ENCODE results near the gene LRRC15.

The LRRC15 gene

DNA sequence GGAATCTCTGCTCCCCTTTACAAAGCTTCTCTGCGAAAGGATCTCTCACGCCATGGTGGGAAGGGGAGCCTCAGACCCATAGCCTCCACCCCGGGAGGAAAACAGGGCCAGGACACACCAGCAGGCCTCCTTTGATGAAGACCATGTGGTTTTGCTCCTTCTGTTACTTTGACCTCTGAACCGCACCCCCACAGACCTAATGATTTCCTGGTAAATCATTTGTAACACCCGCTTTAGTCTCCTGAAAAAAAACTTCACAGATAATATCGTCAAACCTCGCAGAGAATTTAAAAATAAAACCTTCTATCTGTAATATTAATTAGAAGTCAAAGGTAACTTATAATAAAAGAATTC, 36.7 kb downstream of the LRRC15 start:
- no peak for DNase-seq (ENCODE audit: low spot score)

DNA sequence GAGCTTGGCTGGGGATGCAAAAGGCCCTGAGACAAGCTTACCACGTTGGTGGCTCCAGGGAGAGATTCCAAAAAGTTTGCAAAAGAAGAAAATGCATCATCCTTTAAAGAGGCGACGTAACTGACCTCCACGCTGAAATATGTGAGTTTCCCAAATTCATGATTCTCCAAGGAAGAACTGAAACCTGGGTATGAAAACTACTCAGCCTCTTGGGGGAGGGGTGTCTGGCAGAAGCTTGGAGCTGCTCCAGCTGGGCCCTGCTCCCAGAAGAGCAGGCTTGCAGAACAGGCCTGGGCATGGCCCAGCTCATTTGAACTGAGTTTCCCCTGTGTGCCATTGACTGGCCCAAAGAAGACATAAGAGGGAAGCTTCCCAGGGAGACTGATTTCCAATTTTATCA, 39.0 kb downstream of the LRRC15 start:
- peak; percentile 69 for DNase-seq (ENCODE audit: low spot score)

DNA sequence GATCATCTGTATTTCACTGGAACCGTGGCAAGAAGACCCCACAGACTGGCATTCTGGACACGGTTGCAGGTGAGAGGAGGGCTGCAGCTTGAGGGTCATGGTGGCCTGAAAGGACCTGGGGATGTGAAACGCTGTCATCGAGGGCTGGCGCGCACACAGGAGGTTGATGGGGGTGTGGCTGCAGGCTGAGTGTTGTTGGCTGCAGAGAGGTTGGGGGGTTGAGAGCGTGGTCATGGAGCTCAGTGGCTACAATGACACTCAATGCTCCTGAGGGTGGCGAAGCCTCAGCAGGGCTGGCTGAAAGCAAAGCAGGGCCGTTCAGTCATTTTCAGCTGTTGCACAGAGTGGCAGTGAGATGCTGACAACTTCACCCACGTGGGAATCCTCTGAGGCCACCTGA, 39.4 kb downstream of the LRRC15 start:
- DNase-seq (ENCODE audit: low spot score): no peak

DNA sequence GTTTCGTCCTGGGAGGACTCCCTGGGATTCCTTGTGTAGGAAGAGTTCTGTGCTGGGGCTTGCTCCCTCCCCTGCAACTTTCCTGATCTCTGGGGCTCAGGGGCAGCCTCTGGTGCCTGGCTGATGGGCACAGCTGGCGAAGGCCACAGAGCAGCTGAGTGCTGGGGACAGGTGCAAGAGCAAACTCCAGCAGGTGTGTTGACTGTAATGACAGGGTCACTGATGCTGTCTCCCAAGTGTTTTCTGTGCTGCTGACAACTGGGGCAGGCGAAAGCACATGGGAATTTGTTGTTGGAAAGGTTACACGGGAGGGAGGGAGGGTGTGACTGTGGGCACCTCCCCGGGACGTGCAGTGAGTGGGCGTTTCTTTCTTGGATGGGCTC, 40.0 kb downstream of the LRRC15 start:
- no peak for DNase-seq (ENCODE audit: low spot score)

DNA sequence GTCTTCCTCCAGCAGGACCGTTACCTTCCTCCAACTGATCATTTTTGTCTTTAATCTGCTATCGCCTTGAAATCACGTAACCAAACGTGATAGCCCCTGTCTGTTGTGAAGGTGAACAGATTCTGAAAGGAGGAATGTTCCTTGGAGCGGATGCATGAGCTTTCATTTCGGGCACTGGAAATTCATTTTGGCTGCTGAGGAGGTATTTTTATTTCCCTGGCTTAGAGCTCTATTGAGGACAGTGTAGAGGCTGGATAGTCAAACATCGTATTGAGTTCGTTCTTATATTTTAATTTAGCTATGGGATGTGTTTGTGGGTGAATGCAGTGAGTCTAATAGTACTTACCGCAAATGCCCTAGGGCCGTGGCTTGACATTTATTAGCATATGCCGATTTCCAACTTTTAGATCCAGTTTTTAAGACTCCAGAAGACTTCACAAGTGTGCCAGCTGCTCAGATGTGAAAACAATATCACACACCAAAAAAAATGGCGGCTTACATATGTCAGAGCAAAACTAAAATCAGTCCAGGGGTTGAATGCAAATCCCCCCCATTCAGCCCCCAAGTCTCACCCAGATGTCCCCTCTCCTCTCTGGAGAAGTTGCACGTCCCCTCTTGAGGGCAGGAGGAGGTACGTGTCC, 40.5 kb downstream of the LRRC15 start:
- DNase-seq (ENCODE audit: low spot score): no peak

DNA sequence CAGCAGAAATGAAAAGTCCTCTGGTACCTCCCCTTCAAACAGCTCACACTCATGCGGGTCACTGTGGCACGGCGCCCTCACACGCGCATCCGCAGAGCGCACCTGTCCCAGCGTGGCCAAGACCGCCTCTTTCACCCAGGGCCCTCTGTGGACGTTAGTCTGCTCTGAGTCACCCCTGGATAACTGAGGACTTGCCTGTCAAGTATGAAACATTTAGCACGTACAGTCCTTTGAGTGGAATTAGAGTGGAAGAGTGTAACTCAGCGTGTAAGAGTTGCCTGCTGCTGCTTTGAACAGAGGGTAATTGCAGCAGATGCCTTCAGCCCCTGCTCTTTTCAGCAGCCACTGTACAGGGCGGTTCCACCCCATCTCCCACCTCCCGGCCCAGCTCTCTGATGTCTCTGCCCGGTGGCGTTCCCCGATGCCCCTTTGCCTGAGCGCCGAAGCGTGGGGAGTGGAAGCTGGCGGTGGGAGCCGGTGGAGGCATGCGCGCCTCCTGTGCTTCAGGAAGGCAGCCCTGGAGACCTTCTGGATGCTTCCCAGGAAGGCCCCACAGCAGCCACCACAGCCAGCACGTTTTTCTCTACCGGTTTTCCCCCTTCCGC, 41.4 kb downstream of the LRRC15 start:
- DNase-seq (ENCODE audit: low spot score): no peak

DNA sequence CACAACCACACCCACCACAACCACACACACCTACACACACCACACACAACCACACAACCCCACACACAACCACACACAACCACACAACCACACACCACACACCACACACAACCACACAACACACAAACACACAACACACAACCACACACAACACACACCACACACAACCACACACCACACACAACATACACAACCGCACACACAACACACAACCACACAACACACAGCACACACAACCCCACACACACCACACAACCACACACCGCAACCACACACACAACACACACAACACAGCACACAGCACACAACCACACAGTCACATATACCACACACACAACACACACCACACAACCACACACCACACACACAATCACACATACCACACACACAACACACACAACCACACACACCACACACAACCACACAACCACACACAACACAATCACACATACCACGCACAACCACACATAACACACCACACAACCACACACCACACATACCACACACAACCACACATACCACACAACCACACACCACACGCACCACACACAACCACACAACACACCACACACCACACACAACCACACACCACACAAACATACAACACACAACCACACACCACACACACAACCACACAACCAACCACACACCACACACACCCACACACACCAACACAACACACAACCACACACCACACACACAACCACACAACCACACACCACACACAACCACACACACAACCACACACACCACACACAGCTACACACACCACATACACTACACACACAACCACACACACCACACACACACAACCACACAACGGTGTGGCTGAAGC, 42.1 kb downstream of the LRRC15 start:
- no peak for DNase-seq (ENCODE audit: low spot score)

DNA sequence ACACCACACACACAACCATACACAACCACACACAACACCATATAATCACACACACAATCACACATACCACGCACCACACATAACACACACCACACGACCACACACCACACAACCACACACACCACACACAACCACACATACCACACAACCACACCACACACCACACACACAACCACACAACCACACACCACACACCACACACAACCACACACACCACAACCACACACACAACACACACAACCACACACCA, 42.6 kb downstream of the LRRC15 start:
- DNase-seq (ENCODE audit: low spot score): no peak

DNA sequence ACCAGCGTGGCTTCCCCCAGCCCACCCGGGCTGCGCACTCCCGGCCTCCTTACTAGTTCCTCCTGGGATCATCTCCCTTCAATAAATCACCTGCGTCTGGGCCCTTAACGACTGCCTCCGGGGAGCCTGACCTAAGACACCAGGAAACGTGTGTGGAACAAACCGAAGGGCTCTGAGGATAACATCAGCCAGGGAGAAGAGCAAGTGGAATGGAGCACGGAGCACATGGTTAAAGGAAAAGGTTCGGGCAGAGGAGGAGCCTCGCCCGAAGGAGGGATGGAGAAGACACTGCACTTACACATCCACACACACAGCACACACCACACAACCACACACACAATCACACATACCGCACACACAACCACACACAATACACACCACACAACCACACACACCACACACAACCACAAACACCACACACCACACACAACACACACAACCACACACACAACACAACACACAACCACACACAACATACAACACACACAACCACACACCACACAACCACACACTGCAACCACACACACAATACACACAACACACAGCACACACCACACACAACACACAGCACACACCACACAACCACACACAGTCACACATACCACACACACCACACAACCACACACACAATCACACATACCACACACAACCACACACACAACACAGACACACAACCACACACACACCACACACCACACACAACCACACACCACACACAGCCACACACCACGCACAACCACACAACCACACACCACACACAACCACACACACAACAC, 43.2 kb downstream of the LRRC15 start:
- DNase-seq (ENCODE audit: low spot score): no peak

DNA sequence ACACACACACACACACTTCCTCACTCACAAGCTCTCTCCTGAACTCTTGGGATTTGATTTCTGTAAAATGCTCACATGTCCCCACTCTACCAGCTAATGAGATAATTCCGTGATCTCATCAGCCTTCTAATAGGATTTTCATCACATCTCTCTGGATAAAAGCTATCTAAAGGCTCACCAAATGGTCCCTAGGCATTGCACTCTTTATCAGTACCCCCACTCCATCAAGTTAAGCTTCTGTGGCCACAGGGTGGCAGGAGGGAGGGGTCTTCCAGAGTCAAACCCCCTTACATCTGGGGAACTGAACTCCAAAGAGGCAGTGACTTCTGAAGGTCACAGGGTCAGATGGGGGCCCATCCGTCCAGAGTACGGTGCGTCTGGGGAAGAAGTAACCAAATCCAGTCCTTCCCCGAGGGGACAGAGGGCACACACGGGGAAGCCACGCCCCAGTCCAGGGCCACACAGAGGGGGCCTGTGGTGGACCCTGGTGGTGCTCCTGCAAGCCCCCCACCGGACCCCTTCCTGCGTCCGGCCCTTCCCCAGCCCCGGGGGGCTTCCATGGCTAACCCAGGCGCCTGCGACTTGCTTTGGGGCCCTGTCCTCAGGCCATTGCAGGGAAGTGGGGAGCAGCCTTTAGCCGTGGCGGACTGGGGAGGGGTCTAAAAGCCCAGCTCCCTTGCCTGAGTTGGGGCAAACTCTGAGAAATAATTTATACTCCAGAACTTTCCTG, 44.0 kb downstream of the LRRC15 start:
- DNase-seq (ENCODE audit: low spot score): no peak

DNA sequence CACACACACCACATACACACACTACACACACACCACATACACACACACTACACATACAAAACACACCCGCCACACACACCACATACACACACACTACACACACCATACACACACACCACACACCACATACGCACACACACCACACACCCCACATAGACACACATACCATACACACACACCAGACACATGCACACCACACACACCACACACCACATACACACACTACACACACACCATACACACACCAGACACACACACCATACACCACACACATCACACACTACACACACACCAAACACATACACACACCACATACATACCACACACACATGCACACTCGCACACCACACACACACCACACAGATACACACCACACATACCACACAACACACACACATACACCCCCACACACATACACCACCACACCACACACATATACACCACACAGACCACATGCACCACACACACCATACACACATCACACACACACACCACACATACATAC, 44.7 kb downstream of the LRRC15 start:
- DNase-seq (ENCODE audit: low spot score): no peak

DNA sequence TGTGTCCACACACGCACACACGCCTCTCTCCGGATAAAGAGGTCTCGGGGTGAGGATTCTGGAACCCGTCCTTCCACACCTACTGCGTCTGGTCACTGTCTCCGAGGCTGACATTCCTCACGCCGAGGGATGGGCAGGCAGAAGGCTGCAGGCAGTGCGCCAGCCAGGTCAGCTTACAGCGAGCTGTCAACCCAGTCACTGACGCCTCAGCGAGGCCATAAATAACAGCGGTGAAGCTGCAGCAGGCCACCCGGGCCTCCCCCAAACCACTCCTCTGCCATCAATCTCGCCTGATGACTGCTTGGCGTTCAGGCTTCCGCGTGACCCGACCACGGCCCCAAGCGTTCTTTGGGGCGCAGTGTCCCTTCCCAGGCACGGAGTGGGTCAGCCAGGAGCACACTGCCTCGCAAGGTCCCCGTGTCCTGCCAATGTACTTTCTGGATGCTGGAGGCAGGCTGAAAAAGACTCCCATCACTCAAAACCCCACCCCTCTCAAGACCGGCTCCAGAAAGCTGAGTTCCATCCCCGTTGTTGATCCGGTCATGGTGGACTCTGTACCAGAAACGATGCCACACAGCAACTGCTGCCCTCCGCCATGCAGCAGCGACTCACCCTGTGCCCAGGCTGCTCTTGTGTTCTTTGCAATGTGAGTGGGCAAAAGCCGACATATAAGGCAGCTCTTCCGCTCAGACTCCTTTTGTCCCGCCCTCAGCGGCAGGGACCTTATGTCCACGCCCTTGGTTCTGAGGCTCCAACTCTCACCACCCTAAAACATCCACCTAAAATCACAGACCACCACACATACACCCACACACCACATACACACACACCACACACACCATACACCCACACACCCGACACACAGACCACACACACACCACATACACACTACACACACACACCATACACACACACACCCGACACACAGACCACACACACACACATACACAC, 45.5 kb downstream of the LRRC15 start:
- DNase-seq (ENCODE audit: low spot score): no peak

DNA sequence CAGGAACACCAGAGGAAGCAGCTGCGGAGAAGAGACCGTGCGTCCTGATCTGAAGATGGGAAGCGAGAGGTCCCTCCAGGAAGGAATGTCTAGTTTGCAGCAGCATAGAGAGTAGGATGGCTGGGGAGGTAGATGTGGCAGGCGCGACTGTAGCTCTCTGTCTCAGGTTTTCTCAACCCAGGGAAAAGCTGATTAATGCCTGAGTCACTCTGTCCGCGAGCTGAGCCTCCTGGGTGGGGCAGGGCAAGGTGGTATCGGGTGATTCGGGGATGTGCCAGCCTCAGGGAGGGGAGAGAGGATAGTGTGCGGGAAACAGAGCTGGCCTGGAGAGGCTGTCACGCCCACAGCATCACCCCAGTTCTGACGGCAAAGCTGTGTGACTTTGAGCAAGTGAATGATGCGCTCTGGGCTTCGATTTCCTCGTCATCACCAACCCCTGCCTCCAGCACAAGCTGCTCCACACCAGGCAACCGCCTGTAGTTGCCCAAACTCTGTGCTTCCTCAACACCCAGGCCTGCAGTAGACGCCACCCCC, 46.8 kb downstream of the LRRC15 start:
- no peak for DNase-seq (ENCODE audit: low spot score)

DNA sequence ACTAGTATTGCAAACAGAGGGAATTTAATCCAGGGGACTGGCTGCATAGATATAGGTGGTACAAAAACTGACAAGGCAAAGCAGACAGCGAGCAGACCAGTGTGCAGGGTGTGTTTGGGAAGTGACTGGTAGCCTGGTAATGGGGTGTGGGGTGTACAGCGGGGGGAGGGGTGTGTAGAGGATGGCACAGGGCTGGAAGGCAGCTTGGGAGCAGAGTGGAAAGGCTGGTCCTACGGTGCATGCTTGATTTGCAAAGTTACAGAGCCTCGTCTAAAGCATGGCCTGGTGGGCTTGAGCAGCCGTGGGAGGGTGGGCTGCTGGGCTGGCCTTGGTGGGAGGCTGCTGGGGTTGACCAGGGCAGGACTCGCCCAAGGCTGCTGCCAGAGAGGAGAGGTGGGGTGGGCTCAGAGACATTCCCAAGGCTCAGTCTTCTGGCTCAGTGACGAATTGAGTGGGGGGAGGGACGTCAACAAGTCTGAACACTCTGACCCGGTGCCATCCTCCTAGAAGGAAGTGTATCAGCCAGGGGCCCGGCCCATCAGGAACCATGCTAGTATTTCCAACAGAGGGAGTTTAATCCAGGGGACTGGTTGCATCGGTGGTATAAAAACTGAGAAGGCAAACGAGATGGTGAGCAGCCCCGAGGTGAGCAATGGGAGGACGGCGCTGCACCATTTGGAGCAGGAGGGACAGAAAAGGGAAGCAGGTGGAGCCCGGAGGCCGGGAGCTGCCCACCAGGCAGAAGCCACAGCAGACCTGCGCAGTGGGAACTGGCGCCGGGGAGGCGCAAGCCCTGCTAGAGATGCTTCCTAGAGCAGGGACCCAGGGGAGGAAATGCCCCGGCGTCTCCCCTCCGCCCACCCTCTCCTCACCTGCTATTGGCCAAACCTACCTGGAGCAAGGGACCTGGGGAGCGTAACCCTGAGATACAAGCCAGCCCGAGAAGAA, 47.6 kb downstream of the LRRC15 start:
- no peak for DNase-seq (ENCODE audit: low spot score)

DNA sequence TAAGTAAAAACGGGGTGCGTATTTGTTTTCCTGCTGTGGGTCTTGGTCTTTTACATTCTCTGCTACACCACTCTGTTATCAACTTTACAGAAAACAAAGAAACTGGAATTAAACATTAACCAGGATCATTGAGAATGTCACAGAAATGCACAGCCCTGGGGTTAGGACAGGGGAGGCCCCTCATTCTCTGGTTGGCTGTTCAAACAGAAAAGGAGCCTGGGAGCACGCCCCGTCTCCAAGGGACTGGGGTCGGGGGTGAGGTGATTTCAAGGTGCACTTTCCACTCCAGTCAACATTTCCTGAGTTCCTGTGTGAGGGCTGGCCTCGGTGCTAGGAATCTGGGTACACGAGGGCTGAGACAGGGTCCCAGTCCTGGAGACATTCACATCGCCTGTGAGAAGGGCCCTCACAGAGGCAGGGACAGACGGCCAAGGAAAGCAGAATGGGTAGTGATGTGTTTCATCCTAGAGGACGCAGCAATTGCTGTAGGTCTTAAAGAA, 48.7 kb downstream of the LRRC15 start:
- no peak for DNase-seq (ENCODE audit: low spot score)

DNA sequence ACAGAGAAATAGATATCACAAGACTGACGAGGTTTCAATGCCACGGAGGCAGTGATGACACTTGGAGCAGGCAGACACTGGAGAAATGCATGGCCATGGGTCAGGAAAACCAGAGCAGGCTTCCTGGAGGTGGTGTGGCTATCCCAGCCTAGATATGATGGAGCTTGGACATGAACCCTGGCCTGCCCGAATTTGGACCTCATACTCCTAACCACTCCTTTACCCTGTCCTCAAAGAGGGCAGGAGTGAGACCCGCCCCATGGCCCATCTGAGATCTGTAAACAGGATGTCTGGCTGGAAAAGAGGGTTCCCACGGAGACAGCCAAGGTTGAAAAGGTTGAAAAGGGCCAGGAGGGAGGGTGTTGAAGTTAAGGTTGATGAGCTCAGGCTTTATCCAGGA, 49.4 kb downstream of the LRRC15 start:
- no peak for DNase-seq (ENCODE audit: low spot score)

DNA sequence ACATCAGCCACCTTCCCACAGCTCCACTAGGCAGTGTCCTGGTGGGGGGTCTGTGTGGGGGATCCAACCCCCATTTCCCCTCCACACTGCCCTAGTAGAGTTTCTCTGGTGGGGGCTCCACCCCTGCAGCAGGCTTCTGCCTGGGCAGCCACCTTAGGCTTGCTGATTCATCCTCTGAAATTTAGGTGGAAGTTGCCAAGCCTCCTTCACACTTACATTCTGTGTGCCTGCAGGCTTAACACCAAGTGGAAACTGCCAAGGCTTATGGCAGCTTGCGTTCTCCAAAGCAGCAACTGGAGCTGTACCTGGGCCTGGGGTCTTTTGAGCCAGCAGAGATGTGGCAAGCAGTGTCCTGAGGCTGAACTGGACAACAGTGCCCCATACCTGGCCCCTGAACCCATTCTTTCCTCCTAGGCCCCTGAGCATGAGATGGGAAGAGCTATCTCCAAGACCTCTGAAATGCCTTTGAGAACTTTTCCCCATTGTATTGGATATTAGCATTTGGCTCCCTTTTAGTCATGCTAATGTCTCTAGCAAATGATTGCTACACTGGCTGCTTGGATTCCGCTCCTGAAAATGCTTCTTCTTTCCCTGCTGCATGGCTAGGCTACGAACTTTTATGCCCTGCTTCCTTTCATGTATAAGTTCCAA, 50.9 kb downstream of the LRRC15 start:
- DNase-seq (ENCODE audit: low spot score): no peak

DNA sequence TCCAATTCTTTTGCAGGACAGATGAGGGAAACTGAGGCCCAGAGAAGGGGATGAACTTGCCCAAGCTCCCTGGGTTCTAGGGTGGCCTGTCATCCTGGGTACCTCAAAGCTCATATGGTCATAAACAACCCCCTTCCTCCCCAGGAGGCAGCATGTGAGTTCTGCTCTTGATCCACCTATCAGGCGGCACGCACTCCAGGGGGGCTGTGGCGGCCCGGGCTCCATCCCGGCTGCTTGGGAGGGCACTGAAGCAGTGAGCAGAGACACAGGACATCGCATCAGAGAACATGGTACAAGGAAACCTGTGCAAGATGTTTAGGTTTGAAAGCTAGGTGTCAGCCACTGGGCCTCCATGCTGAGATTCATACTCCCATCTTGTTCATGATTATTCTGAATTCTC, 52.6 kb downstream of the LRRC15 start:
- DNase-seq (ENCODE audit: low spot score): no peak

DNA sequence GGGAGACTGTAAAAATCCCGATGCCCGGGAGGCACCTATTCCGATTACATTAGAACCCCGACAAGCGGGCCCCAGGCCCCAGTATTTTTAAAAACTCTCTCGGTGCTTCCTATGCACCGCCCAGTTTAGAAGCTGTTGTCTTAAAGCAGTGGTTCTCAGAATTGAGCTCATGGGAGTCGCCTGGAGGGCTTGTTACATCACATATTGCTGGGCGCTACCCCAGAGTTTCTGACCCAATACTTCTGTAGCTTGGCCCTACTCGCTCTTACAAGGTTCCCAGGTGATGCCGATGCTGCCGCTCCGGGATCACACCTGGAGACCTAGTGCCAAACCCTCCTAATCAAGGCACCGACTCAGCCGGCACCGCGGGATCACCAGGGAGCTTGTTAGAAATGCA, 53.6 kb downstream of the LRRC15 start:
- no peak for DNase-seq (ENCODE audit: low spot score)
